ENCODE measurements around the gene LGR5. TPM values are rescaled to one million over a fixed set of nuclear protein-coding genes. Genes with fewer than 3 reads are reported as not detected.

LGR5 gene
- total RNA-seq, 1 donor, result under 0.01 TPM

DNA sequence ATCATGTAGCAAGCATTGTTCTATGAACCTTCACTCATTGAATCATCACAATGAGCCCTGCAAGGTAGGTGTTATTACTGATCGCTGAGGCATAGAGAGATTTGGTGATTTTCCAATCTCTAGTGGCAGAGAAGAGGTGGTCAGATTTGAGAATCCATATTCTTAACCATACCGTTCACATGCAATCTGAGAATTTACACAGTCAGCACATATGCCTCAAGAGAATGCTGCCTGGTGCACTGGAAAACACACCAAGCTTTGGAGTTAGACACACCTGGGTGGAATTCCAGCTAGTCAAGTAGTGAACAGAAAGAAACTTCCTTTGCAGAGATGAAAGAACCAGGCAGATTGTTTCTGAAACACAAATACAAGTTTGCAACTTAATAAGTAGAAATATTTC lies 94.1 kb downstream of the LGR5 start:
- H3K36me3 ChIP-seq (ENCODE audit: insufficient read depth, low read length), result no peaks in the 10 kb centered on the region
- no peak overlapping the region for H2AFZ ChIP-seq (ENCODE audit: low read length)
- no peak overlapping the region for H3K27ac ChIP-seq (ENCODE audit: low read depth, low read length)
- H3K27me3 ChIP-seq (ENCODE audit: insufficient read depth, low read length), result no peaks in the 10 kb centered on the region
- TF ChIP-seq CTCF (IDR thresholded peaks at IDR 0.05; ENCODE audit: extremely low read depth, low read depth, low read length), result no peak
- no peaks in the 10 kb centered on the region for H3K9me3 ChIP-seq (ENCODE audit: low read depth, low read length)
- H4K20me1 ChIP-seq (ENCODE audit: insufficient read depth, low read length), result no peaks in the 10 kb centered on the region
- H3K79me2 ChIP-seq (ENCODE audit: insufficient read depth, low read length), result no peaks in the 10 kb centered on the region
- no peaks in the 10 kb centered on the region for H3K4me1 ChIP-seq (ENCODE audit: insufficient read depth, low read length)
- no peak overlapping the region for H3K4me3 ChIP-seq (ENCODE audit: insufficient read depth, low read length)
- no peak overlapping the region for H3K4me2 ChIP-seq (ENCODE audit: insufficient read depth, low read length)
- peak; percentile 31 for DNase-seq (ENCODE audit: insufficient read length, low spot score, missing footprints)

DNA sequence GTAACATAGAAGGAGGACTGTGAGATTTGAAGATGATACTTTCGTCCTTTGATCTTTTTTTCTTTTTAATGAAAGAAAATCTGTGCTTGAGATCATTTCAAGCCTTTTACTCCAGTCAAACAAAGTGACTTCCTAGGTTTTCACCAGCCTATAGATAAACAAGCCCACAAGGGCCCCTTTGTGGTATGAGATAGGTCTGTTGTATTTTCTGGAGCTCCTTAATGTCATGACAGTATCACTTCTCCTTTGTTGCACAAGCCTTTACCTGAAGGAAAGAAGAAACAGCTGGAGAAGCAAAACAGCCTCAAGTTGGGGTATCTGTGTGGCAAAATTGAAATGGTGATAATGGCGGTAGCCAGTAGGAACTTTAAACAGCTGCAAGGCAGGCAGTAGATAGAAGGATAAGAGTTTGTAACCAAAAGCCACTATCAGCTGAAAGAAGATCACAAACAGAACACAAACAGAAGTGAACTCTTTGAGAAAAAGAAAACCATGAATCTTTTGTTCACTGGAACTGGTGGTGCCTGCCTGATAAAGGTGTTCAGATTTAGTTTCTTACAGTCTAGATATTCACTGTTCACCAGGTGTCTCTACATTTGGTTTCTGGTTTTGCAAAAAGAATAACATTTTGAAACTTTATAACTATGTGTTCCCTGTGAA lies 96.8 kb downstream of the LGR5 start:
- no peak for TF ChIP-seq CTCF (IDR thresholded peaks at IDR 0.05; ENCODE audit: extremely low read depth, low read depth, low read length)
- Histone ChIP-seq H3K27ac (ENCODE audit: low read depth, low read length) (no peak overlapping the region), H3K79me2 (ENCODE audit: insufficient read depth, low read length) (no peaks in the 10 kb centered on the region), H3K4me3 (ENCODE audit: insufficient read depth, low read length) (no peak overlapping the region), H2AFZ (ENCODE audit: low read length) (no peak overlapping the region), H4K20me1 (ENCODE audit: insufficient read depth, low read length) (no peaks in the 10 kb centered on the region), H3K4me2 (ENCODE audit: insufficient read depth, low read length) (no peak overlapping the region), H3K27me3 (ENCODE audit: insufficient read depth, low read length) (peaks cover 7% of the 10 kb centered on the region), H3K4me1 (ENCODE audit: insufficient read depth, low read length) (no peaks in the 10 kb centered on the region), H3K9me3 (ENCODE audit: low read depth, low read length) (no peaks in the 10 kb centered on the region), H3K36me3 (ENCODE audit: insufficient read depth, low read length) (no peaks in the 10 kb centered on the region)
- DNase-seq (ENCODE audit: insufficient read length, low spot score, missing footprints), result no peak

GRCh38 chr12:71536939-71537622 lies 97.5 kb downstream of the LGR5 start:
- Histone ChIP-seq H2AFZ (ENCODE audit: low read length) (no peak overlapping the region), H3K9me3 (ENCODE audit: low read depth, low read length) (no peaks in the 10 kb centered on the region), H3K27me3 (ENCODE audit: insufficient read depth, low read length) (peaks cover 7% of the 10 kb centered on the region), H3K4me1 (ENCODE audit: insufficient read depth, low read length) (no peaks in the 10 kb centered on the region), H3K36me3 (ENCODE audit: insufficient read depth, low read length) (no peaks in the 10 kb centered on the region), H3K4me2 (ENCODE audit: insufficient read depth, low read length) (no peak overlapping the region), H4K20me1 (ENCODE audit: insufficient read depth, low read length) (no peaks in the 10 kb centered on the region), H3K4me3 (ENCODE audit: insufficient read depth, low read length) (no peak overlapping the region), H3K79me2 (ENCODE audit: insufficient read depth, low read length) (no peaks in the 10 kb centered on the region), H3K27ac (ENCODE audit: low read depth, low read length) (no peak overlapping the region)
- no peak for DNase-seq (ENCODE audit: insufficient read length, low spot score, missing footprints)
- TF ChIP-seq CTCF (IDR thresholded peaks at IDR 0.05; ENCODE audit: extremely low read depth, low read depth, low read length), result no peak

DNA sequence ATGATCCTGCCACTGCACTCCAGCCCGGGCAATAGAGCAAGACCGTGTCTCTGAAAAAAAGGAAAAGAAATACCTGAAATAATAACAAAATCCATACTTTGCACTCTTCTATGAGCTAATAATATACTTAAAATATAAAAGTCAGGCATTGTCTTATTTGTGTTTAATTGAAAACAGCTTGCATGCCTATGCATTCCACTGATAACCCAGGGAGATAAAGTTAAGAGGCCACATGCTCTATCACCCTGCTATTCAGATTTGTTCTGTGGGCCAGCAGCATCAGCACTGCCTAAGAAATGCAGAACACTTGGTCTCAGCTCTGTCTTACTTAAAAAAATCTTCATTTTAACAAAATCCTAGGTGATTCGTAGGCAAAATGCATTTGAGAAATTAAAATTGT lies 99.2 kb downstream of the LGR5 start:
- H3K79me2 ChIP-seq (ENCODE audit: insufficient read depth, low read length), result no peaks in the 10 kb centered on the region
- no peak overlapping the region for H3K4me2 ChIP-seq (ENCODE audit: insufficient read depth, low read length)
- H2AFZ ChIP-seq (ENCODE audit: low read length), result no peak overlapping the region
- no peak for TF ChIP-seq CTCF (IDR thresholded peaks at IDR 0.05; ENCODE audit: extremely low read depth, low read depth, low read length)
- H3K27me3 ChIP-seq (ENCODE audit: insufficient read depth, low read length), result peaks cover 7% of the 10 kb centered on the region
- H3K9me3 ChIP-seq (ENCODE audit: low read depth, low read length), result no peaks in the 10 kb centered on the region
- DNase-seq (ENCODE audit: insufficient read length, low spot score, missing footprints), result no peak
- H4K20me1 ChIP-seq (ENCODE audit: insufficient read depth, low read length), result no peaks in the 10 kb centered on the region
- no peak overlapping the region for H3K4me3 ChIP-seq (ENCODE audit: insufficient read depth, low read length)
- H3K27ac ChIP-seq (ENCODE audit: low read depth, low read length), result no peak overlapping the region
- no peaks in the 10 kb centered on the region for H3K36me3 ChIP-seq (ENCODE audit: insufficient read depth, low read length)
- no peaks in the 10 kb centered on the region for H3K4me1 ChIP-seq (ENCODE audit: insufficient read depth, low read length)
